GM23338 (cell line): ENCODE results near the gene SIGLEC9. TPM values are rescaled to one million over a fixed set of nuclear protein-coding genes. Genes with fewer than 3 reads are reported as not detected.

Experiments
- ATAC-seq: fragments of 200-7000 bp; cut with Tn5 transposase; 3 replicates; pipeline ENCODE4 v1.9.1; 2020
- DNase-seq: peaks from one replicate; pipeline ENCODE4 v3.0.0-alpha.2; 2015; ENCODE audit warnings: low spot score
- H2AFZ ChIP-seq: fragments of 200-600 bp; sonication (generic); 2 replicates; pipeline ENCODE4 v1.8.0; 2016; ENCODE audit warnings: antibody characterized with exemption, mild to moderate bottlenecking, moderate library complexity
- H3F3A ChIP-seq: fragments of 200-600 bp; sonication (generic); replicated peaks from 2 replicates; pipeline ENCODE4 v1.8.0; 2017; ENCODE audit warnings: antibody characterized with exemption, mixed run types, low read depth
- H3K27ac ChIP-seq: fragments of 200-600 bp; sonication (generic); 2 replicates; pipeline ENCODE4 v1.6.1; 2016; ENCODE audit warnings: low read depth
- H3K27me3 ChIP-seq: fragments of 200-600 bp; sonication (generic); 2 replicates; pipeline ENCODE4 v1.8.0; 2016; ENCODE audit warnings: mild to moderate bottlenecking, mixed run types, moderate library complexity; ENCODE audit not compliant: insufficient read depth
- H3K36me3 ChIP-seq: fragments of 200-600 bp; sonication (generic); 2 replicates; pipeline ENCODE4 v1.8.0; 2016; ENCODE audit warnings: mild to moderate bottlenecking; ENCODE audit not compliant: insufficient read depth
- H3K4me1 ChIP-seq: fragments of 200-600 bp; sonication (generic); 2 replicates; pipeline ENCODE4 v1.8.0; 2016; ENCODE audit warnings: mild to moderate bottlenecking, moderate library complexity; ENCODE audit not compliant: insufficient read depth
- H3K4me2 ChIP-seq: fragments of 200-600 bp; sonication (generic); 2 replicates; pipeline ENCODE4 v1.7.1; 2017; ENCODE audit warnings: mixed run types
- H3K4me3 ChIP-seq: fragments of 200-600 bp; sonication (generic); 2 replicates; pipeline ENCODE4 v1.6.1; 2016; ENCODE audit warnings: mixed run types
- H3K79me2 ChIP-seq: fragments of 200-600 bp; sonication (generic); replicated peaks from 2 replicates; pipeline ENCODE4 v1.8.0; 2017; ENCODE audit warnings: mild to moderate bottlenecking; ENCODE audit not compliant: insufficient read depth
- H3K9me2 ChIP-seq: fragments of 200-600 bp; sonication (generic); 2 replicates; pipeline ENCODE4 v1.8.0; 2017; ENCODE audit not compliant: insufficient read depth
- H4K20me1 ChIP-seq: fragments of 200-600 bp; sonication (generic); replicated peaks from 2 replicates; pipeline ENCODE4 v1.8.0; 2017; ENCODE audit warnings: mild to moderate bottlenecking; ENCODE audit not compliant: insufficient read depth
- H3K27ac Mint-ChIP-seq: 2 replicates; pipeline ENCODE4 v1.8.0; 2020; ENCODE audit warnings: inconsistent platforms, mild to moderate bottlenecking, moderate library complexity, mixed read lengths
- H3K27me3 Mint-ChIP-seq: 3 replicates; pipeline ENCODE4 v1.8.0; 2022; ENCODE audit warnings: low read depth, mild to moderate bottlenecking, moderate library complexity, mixed read lengths, inconsistent platforms; ENCODE audit not compliant: insufficient read depth, poor library complexity
- H3K36me3 Mint-ChIP-seq: 3 replicates; pipeline ENCODE4 v1.8.0; 2021; ENCODE audit warnings: low read depth, mild to moderate bottlenecking, inconsistent platforms, moderate library complexity, mixed read lengths
- H3K4me1 Mint-ChIP-seq: 3 replicates; pipeline ENCODE4 v1.8.0; 2020; ENCODE audit warnings: mild to moderate bottlenecking, inconsistent platforms, mixed read lengths
- H3K4me3 Mint-ChIP-seq: 3 replicates; pipeline ENCODE4 v1.8.0; 2021; ENCODE audit warnings: moderate library complexity, mild to moderate bottlenecking, inconsistent platforms, mixed read lengths
- H3K9me3 Mint-ChIP-seq: 3 replicates; pipeline ENCODE4 v1.8.0; 2020; ENCODE audit warnings: moderate library complexity, mild to moderate bottlenecking, inconsistent platforms, mixed read lengths
- CTCF ChIP-seq, 2 experiments: fragments of 200-600 bp in 1 of 2; sonication (generic) in 1 of 2; conservative IDR thresholded peaks; 2 replicates each; pipeline versions ENCODE4 v1.5.1 to v1.6.1; 2016 to 2017; ENCODE audit warnings: antibody characterized with exemption in 2 of 2, low read depth in 2 of 2, mild to moderate bottlenecking in 2 of 2, moderate library complexity in 1 of 2
- ETS1 ChIP-seq: IDR thresholded peaks from 2 replicates; pipeline ENCODE4 v1.6.1; 2016; ENCODE audit warnings: antibody characterized with exemption
- JUNB ChIP-seq: IDR thresholded peaks from one replicate; pipeline ENCODE4 v1.6.1; 2016; ENCODE audit warnings: antibody characterized with exemption; ENCODE audit not compliant: unreplicated experiment
- POLR2AphosphoS5 ChIP-seq: IDR thresholded peaks from 2 replicates; pipeline ENCODE4 v1.6.1; 2016; ENCODE audit warnings: antibody characterized with exemption, low read depth
- ZNF114 ChIP-seq: fragments of 250-450 bp; sonication (Bioruptor Pico); IDR thresholded peaks from 2 replicates; pipeline ENCODE4 v1.5.0; 2020; ENCODE audit warnings: mild to moderate bottlenecking, moderate library complexity
- ZNF331 ChIP-seq: fragments of 250-450 bp; sonication (Bioruptor Pico); IDR thresholded peaks from 2 replicates; pipeline ENCODE4 v1.5.0; 2020; ENCODE audit warnings: low read depth, mild to moderate bottlenecking, moderate library complexity
- polyA plus RNA-seq: library from polyadenylated mRNA; unstranded; fragments of >200 nt; fragmentation: Nextera tagmentation; extraction: Ambion mirVana; gene quantifications from 2 replicates; pipeline ENCODE4 v1.2.1, GENCODE V29; 2016
- total RNA-seq: library from RNA; depleted of rRNA; stranded (reverse); fragments of >200 nt; shearing (Covaris generic); gene quantifications from 2 replicates; pipeline ENCODE4 v1.2.3, GENCODE V29; 2014

Gene SIGLEC9
- total and polyA plus RNA-seq, 2 experiments from 2014 or later, result not detected

GRCh38 chr19:51093510-51094345 lies 31.0 kb upstream of the SIGLEC9 start:
- Histone ChIP-seq H3K27ac (no peak overlapping the region), H3K4me2 (no peak overlapping the region), H3K4me3 (no peak overlapping the region), H3K79me2 (no peaks in the 10 kb centered on the region), H2AFZ (no peak overlapping the region), H3F3A (peaks cover 5% of the 10 kb centered on the region; the same call in 1 of the 2 replicates), H3K4me1 (peaks cover 5% of the 10 kb centered on the region; the same call in 1 of the 2 replicates), H4K20me1 (no peaks in the 10 kb centered on the region), H3K36me3 (no peaks in the 10 kb centered on the region), H3K9me2 (no peaks in the 10 kb centered on the region), H3K27me3 (no peaks in the 10 kb centered on the region; the same call in 1 of the 2 replicates)
- Mint-ChIP-seq H3K27me3 (peaks cover 16% of the 10 kb centered on the region), H3K27ac (no peak overlapping the region), H3K36me3 (no peaks in the 10 kb centered on the region; the same call in 2 of the 3 replicates), H3K9me3 (no peaks in the 10 kb centered on the region), H3K4me3 (no peak overlapping the region; the same call in 2 of the 3 replicates), H3K4me1 (peaks cover 24% of the 10 kb centered on the region)
- ATAC-seq (no peak), DNase-seq (no peak)
- TF ChIP-seq JUNB (no peak), ZNF331 (CRISPR knock-in tag) (no peak), ZNF114 (CRISPR knock-in tag) (no peak)

- Mint-ChIP-seq H3K9me3 (peaks cover 3% of the 10 kb centered on the region; the same call in 1 of the 3 replicates), H3K27ac (no peak overlapping the region; the same call in 1 of the 2 replicates), H3K4me1 (peaks cover 24% of the 10 kb centered on the region), H3K36me3 (peaks cover 2% of the 10 kb centered on the region; the same call in 1 of the 3 replicates), H3K27me3 (peaks cover 15% of the 10 kb centered on the region), H3K4me3 (no peak overlapping the region; the same call in 2 of the 3 replicates)
- DNase-seq (peak; percentile 77), ATAC-seq (peak; percentile 50)
- Histone ChIP-seq H3K27ac (no peak overlapping the region), H4K20me1 (no peaks in the 10 kb centered on the region), H3K4me1 (peaks cover 11% of the 10 kb centered on the region), H3K9me2 (no peaks in the 10 kb centered on the region), H3K4me3 (no peak overlapping the region), H3F3A (peaks cover 5% of the 10 kb centered on the region; the same call in 1 of the 2 replicates), H3K36me3 (no peaks in the 10 kb centered on the region), H3K4me2 (0 out of 2 replicates have a peak overlapping the region, but pooled peaks have one; percentile 39), H3K27me3 (no peaks in the 10 kb centered on the region; the same call in 1 of the 2 replicates), H2AFZ (no peak overlapping the region), H3K79me2 (no peaks in the 10 kb centered on the region)
- TF ChIP-seq POLR2AphosphoS5, result no peak
- TF ChIP-seq CTCF (conservative IDR thresholded peaks at IDR 0.05; ENCODE audit: low read depth in 2 of 2), result peak; percentile 78 to 84
- TF ChIP-seq ETS1, result no peak
These were observed 29.9 kb upstream of the SIGLEC9 start for GRCh38 chr19:51094696-51095279.
